Lower lobe of right lung (tissue), 2 donors: ENCODE measurements around the gene CNTN4. TPM values are rescaled to one million over a fixed set of nuclear protein-coding genes. Genes with fewer than 3 reads are reported as not detected.

ENCODE experiments used
- ATAC-seq, 2 donors: fragments of 200-7000 bp; cut with Tn5 transposase; one replicate each; pipeline ENCODE4 v1.9.1; 2020 to 2022; ENCODE audit warnings: mild to moderate bottlenecking in 2 of 2, moderate library complexity in 2 of 2
- DNase-seq: peaks from one replicate; pipeline ENCODE4 v3.0.0-alpha.2; 2020
- H3K27ac ChIP-seq: fragments of 200-600 bp; one replicate; pipeline ENCODE4 v1.8.0; 2022
- H3K27me3 ChIP-seq: fragments of 200-600 bp; one replicate; pipeline ENCODE4 v1.8.0; 2022; ENCODE audit warnings: low read depth
- H3K36me3 ChIP-seq: fragments of 200-600 bp; one replicate; pipeline ENCODE4 v1.8.0; 2022; ENCODE audit warnings: mild to moderate bottlenecking
- H3K4me1 ChIP-seq: fragments of 200-600 bp; one replicate; pipeline ENCODE4 v1.8.0; 2022
- H3K4me3 ChIP-seq: fragments of 200-600 bp; one replicate; pipeline ENCODE4 v1.8.0; 2022; ENCODE audit warnings: mild to moderate bottlenecking
- H3K9me3 ChIP-seq: fragments of 200-600 bp; one replicate; pipeline ENCODE4 v1.8.0; 2022
- intact Hi-C: fragments of 100-400 bp; cut with DNase I; formaldehyde crosslinking; loops from one replicate; pipeline ENCODE4 v1.11.0; 2022
- total RNA-seq: library from RNA; stranded (reverse); fragmentation: NEBNext Ultra II Directional; extraction: Animal tissue kit (Norgen Biotek cat#: 25700); gene quantifications from one replicate; pipeline ENCODE4 v1.2.1, GENCODE V29; 2021
- TF ChIP-seq, protein P1 (sequence below): fragments of 200-600 bp; IDR thresholded peaks from one replicate; pipeline ENCODE4 v1.8.0; 2022; ENCODE audit warnings: antibody characterized with exemption, mild to moderate bottlenecking
- donor health status: DM: no; HTN: yes; CAD: no; lungs with severe emphysema.

CNTN4 gene
- total RNA-seq, 1 donor from 2014 or later: 10.4 TPM

DNA sequence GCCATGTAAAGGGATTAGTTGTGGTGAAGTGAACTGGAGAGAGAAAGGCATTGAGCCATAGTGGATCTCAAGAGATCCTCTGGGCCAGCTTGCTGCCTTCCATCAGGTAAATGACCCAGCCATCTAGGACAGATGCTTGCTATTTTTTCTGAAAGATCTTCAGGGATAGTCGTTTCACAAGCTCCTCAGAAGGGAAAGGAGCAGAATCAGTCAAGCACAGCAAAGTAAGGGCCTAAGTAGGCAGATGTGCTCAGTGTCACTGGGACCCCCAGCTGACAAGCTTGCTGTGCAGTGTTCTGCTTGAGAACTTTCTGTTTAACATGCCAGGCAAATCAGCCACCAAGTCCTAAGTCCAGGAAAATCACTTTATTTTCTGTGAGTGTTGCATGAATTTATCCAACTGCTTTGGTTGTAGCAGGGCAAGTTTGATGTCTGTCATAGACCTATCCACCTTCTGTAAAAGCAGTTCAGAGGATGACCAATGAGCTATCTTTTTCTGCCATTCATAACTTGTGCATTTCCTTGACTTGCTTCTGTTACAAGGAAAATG, 691.7 kb downstream of the CNTN4 start:
- Histone ChIP-seq H3K36me3 (no peaks in the 10 kb centered on the region), H3K27me3 (no peaks in the 10 kb centered on the region), H3K4me3 (no peak overlapping the region), H3K4me1 (no peaks in the 10 kb centered on the region), H3K9me3 (no peaks in the 10 kb centered on the region), H3K27ac (no peak overlapping the region)
- ATAC-seq (no peak), DNase-seq (no peak)
- TF ChIP-seq, protein P1, sequence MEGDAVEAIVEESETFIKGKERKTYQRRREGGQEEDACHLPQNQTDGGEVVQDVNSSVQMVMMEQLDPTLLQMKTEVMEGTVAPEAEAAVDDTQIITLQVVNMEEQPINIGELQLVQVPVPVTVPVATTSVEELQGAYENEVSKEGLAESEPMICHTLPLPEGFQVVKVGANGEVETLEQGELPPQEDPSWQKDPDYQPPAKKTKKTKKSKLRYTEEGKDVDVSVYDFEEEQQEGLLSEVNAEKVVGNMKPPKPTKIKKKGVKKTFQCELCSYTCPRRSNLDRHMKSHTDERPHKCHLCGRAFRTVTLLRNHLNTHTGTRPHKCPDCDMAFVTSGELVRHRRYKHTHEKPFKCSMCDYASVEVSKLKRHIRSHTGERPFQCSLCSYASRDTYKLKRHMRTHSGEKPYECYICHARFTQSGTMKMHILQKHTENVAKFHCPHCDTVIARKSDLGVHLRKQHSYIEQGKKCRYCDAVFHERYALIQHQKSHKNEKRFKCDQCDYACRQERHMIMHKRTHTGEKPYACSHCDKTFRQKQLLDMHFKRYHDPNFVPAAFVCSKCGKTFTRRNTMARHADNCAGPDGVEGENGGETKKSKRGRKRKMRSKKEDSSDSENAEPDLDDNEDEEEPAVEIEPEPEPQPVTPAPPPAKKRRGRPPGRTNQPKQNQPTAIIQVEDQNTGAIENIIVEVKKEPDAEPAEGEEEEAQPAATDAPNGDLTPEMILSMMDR: no peak
- intact Hi-C loops: no loop called here

DNA sequence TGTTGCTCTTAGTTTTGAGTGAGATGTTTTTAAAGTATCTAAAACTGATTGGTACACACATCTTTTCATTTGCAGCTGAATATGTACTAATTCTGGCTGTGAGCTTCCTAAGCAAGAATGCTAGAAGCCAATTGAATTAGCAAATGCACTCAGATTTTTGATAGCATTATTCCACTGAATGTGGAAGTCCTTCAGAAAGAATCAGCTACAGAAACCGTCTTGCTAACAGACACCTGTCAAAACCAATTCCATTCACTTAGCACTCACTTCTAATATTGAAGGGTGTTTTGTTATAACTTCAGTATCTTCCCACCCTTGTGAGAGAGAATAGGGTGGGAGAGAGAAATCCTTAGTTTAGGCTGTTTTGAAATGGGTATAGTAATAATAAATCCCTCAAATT, 693.8 kb downstream of the CNTN4 start:
- TF ChIP-seq, protein P1: no peak
- DNase-seq (no peak), ATAC-seq (no peak)
- H3K4me1 ChIP-seq: no peaks in the 10 kb centered on the region
- no peak overlapping the region for H3K27ac ChIP-seq
- H3K27me3 ChIP-seq: no peaks in the 10 kb centered on the region
- H3K36me3 ChIP-seq: no peaks in the 10 kb centered on the region
- H3K4me3 ChIP-seq: no peak overlapping the region
- no peaks in the 10 kb centered on the region for H3K9me3 ChIP-seq
- intact Hi-C loops: no loop called here

DNA sequence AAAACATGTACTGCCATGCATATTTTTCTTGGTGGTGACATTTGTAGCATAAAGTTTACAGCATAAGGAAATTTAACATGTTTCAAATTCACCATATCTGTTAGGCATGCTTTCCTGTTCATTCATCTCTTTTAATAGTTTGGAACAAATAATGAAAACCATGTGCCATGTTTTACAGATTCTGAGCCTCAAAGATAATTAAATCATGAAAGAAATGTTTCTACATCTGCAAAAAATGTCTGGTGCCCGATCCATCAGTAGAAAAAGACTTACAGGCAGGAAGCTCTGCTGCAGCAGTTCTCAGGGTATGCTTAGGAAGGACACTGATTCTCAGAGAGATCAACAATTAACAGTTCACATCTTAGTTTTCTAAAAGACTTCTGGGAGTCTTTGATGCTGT, 695.3 kb downstream of the CNTN4 start:
- no peaks in the 10 kb centered on the region for H3K4me1 ChIP-seq
- DNase-seq (no peak), ATAC-seq (no peak)
- TF ChIP-seq, protein P1: no peak
- no peaks in the 10 kb centered on the region for H3K9me3 ChIP-seq
- H3K27ac ChIP-seq: no peak overlapping the region
- H3K4me3 ChIP-seq: no peak overlapping the region
- H3K27me3 ChIP-seq: no peaks in the 10 kb centered on the region
- no peaks in the 10 kb centered on the region for H3K36me3 ChIP-seq
- intact Hi-C loops: no loop called here

DNA sequence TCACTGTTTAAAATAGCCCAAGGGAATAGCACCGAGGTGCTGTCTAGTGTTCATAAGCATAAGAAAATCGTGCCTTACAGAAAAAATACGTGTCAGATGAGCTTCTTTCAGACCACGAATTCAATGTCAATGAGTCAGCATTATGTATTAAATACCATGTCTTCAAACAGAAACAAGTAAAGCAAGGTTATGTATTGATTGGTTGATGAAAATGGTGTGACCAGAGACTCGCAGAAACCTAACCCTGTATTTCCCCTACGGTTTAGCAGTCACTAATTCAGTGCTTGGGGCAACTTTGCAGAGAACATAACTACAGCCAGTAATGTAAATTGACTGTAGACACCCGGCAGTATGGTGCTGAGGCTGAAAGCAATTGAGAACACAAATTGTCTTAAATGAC, 703.8 kb downstream of the CNTN4 start:
- DNase-seq (no peak), ATAC-seq (no peak)
- H3K27ac ChIP-seq: no peak overlapping the region
- H3K4me1 ChIP-seq: no peaks in the 10 kb centered on the region
- TF ChIP-seq, protein P1: no peak
- intact Hi-C loops: no loop called here
- no peaks in the 10 kb centered on the region for H3K9me3 ChIP-seq
- no peaks in the 10 kb centered on the region for H3K36me3 ChIP-seq
- no peak overlapping the region for H3K4me3 ChIP-seq
- no peaks in the 10 kb centered on the region for H3K27me3 ChIP-seq

DNA sequence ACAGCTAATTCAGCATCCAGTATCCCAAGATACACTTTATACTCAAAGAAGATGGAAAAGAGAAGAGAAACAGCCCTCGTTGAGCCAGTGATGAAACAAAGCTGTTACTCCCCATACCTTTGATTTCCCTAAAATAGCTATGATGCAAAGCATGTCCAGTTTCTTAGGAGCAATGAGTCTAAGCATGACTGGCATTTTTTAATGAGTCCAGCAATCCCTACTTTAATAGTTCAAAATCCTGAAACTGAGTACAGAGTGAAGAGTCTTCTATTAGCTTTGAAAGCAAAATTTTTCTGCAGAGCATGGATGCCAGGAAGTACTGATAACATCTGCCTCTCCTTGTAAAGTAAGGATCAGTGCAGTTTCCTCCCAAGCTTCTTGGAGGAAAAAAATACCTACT, 708.8 kb downstream of the CNTN4 start:
- DNase-seq (no peak), ATAC-seq (no peak)
- no peak overlapping the region for H3K27ac ChIP-seq
- no peaks in the 10 kb centered on the region for H3K9me3 ChIP-seq
- intact Hi-C loops: no loop called here
- no peaks in the 10 kb centered on the region for H3K36me3 ChIP-seq
- no peak overlapping the region for H3K4me3 ChIP-seq
- no peaks in the 10 kb centered on the region for H3K27me3 ChIP-seq
- no peaks in the 10 kb centered on the region for H3K4me1 ChIP-seq
- TF ChIP-seq, protein P1: no peak

DNA sequence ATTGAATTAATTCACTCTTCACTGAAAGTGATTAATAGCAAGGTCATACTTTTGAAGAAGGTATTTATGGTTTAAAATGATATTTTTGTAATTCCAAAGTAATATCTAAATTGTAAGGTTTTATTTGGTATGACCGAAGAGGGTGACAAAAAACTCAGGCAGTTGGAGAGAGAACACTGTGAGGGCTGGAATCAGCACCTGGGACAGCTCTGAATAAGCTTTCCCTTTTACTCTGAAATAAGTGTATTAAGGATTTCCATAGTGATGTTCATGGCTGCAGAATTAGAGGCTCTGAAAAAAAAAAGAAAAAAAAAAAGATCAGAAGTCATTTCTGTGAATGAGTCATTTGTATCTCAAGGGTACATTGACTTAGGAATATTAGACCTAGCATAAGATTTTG, 712.1 kb downstream of the CNTN4 start:
- no peaks in the 10 kb centered on the region for H3K4me1 ChIP-seq
- intact Hi-C loops: no loop called here
- no peak overlapping the region for H3K27ac ChIP-seq
- no peaks in the 10 kb centered on the region for H3K36me3 ChIP-seq
- ATAC-seq (no peak), DNase-seq (no peak)
- H3K9me3 ChIP-seq: no peaks in the 10 kb centered on the region
- TF ChIP-seq, protein P1: no peak
- no peaks in the 10 kb centered on the region for H3K27me3 ChIP-seq
- no peak overlapping the region for H3K4me3 ChIP-seq
